AG04450 (cell line): ENCODE measurements around the gene MOBP. TPM values are rescaled to one million over a fixed set of nuclear protein-coding genes. Genes with fewer than 3 reads are reported as not detected.

Experiments
- CTCF ChIA-PET: fragments of 300-600, 350-600 bp; formaldehyde crosslinking; extraction: SDS; loops from one replicate; lab custom pipeline; 2022; ENCODE audit warnings: antibody characterized with exemption, inconsistent platforms; lab: Charles Lee
- POLR2A ChIA-PET: fragments of 350-600 bp; formaldehyde crosslinking; extraction: SDS; loops from one replicate; lab custom pipeline; 2021; ENCODE audit warnings: antibody characterized with exemption, inconsistent platforms; lab: Yijun Ruan, JAX
- DNase-seq: peaks from one replicate; pipeline ENCODE4 v3.0.0-alpha.2; 2011; ENCODE audit warnings: low read depth, low spot score
- H3K27ac ChIP-seq: one replicate; pipeline ENCODE4 v1.5.1; 2012; ENCODE audit warnings: low read depth, low read length, control low read depth
- H3K27me3 ChIP-seq: one replicate; pipeline ENCODE4 v1.6.0; 2012; ENCODE audit warnings: low read length; ENCODE audit not compliant: control insufficient read depth, insufficient read depth
- H3K4me3 ChIP-seq: 2 replicates; pipeline ENCODE4 v1.5.1; 2011; ENCODE audit warnings: mild to moderate bottlenecking, low read depth, low read length, control low read depth
- H3K9me3 ChIP-seq: 2 replicates; pipeline ENCODE4 v1.5.1; 2012; ENCODE audit warnings: low read length; ENCODE audit not compliant: control insufficient read depth, insufficient read depth
- polyA plus RNA-seq: library from polyadenylated mRNA; depleted of rRNA; stranded (reverse); fragments of >200 nt; gene quantifications from 2 replicates; pipeline ENCODE4 v1.2.3, GENCODE V29; 2011
- TF ChIP-seq, protein P1 (sequence below): IDR thresholded peaks from 2 replicates; pipeline ENCODE4 v1.5.1; 2011; ENCODE audit warnings: low read depth, low read length, control low read depth, inconsistent platforms

Gene MOBP
- polyA plus RNA-seq, 1 experiment, result not detected

DNA sequence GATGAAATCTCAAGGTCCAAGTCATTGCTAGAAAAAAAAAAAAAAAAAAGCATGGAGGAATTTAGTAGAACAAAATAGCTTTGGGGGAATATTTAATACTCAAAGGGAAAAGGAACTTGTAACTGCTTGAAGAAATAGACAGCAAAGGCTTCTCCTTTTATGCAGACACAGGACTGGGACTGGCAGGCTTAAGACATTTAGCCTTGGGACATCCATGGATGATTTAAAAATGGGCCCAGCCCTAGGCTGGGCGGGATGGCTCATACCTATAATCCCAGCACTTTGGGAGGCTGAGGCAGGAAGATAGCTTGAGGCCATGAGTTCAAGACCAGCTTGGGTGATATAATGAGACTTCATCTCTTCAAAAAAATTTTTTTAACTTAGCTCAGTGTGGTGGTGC, 41.2 kb upstream of the MOBP start:
- DNase-seq, result no peak
- TF ChIP-seq, protein P1, sequence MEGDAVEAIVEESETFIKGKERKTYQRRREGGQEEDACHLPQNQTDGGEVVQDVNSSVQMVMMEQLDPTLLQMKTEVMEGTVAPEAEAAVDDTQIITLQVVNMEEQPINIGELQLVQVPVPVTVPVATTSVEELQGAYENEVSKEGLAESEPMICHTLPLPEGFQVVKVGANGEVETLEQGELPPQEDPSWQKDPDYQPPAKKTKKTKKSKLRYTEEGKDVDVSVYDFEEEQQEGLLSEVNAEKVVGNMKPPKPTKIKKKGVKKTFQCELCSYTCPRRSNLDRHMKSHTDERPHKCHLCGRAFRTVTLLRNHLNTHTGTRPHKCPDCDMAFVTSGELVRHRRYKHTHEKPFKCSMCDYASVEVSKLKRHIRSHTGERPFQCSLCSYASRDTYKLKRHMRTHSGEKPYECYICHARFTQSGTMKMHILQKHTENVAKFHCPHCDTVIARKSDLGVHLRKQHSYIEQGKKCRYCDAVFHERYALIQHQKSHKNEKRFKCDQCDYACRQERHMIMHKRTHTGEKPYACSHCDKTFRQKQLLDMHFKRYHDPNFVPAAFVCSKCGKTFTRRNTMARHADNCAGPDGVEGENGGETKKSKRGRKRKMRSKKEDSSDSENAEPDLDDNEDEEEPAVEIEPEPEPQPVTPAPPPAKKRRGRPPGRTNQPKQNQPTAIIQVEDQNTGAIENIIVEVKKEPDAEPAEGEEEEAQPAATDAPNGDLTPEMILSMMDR, result no peak
- POLR2A ChIA-PET, result interaction anchor here (0.7 kb wide), 1 partner anchor 1601 kb away, joined by 8 read pairs; no protein-coding TSS in a partner anchor

DNA sequence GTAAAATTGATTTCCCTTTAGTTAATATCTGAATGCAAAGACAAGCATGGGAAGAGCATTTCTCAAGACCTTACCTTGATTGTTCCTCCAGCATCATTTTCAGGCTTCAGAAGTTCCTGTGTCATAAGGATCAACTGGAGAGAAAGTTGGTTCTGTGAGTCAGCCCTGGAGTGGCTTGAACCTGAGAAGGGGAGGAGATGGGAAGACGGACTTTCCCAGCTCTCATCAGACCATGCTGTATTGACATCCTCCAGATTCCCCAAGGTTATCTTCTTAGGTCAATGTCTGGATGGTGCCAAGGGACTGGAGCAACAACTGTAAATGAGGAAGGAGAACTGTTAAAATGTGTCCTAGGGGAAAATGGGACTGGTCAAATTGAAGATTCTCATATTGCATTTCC, 40.0 kb upstream of the MOBP start:
- Histone ChIP-seq H3K27ac (no peak overlapping the region), H3K4me3 (no peak overlapping the region), H3K9me3 (no peaks in the 10 kb centered on the region; the same call in 1 of the 2 replicates), H3K27me3 (no peaks in the 10 kb centered on the region)
- no peak for DNase-seq
- TF ChIP-seq, protein P1, result no peak
- POLR2A ChIA-PET, result no interaction called here
- CTCF ChIA-PET, result interaction anchor here (0.6 to 1.3 kb wide), 3 partner anchors 10 to 72 kb away, joined by 3 to 9 read pairs (median 3); no protein-coding TSS in a partner anchor

More for the DNA sequence above, 41.2 kb upstream of the MOBP start:
- Histone ChIP-seq H3K27ac (no peak overlapping the region), H3K9me3 (no peaks in the 10 kb centered on the region; the same call in 1 of the 2 replicates), H3K27me3 (no peaks in the 10 kb centered on the region), H3K4me3 (no peak overlapping the region)
- CTCF ChIA-PET, result interaction anchor here (1.3 to 1.7 kb wide), 2 partner anchors 9 to 21 kb away, joined by 4 to 9 read pairs; no protein-coding TSS in a partner anchor

DNA sequence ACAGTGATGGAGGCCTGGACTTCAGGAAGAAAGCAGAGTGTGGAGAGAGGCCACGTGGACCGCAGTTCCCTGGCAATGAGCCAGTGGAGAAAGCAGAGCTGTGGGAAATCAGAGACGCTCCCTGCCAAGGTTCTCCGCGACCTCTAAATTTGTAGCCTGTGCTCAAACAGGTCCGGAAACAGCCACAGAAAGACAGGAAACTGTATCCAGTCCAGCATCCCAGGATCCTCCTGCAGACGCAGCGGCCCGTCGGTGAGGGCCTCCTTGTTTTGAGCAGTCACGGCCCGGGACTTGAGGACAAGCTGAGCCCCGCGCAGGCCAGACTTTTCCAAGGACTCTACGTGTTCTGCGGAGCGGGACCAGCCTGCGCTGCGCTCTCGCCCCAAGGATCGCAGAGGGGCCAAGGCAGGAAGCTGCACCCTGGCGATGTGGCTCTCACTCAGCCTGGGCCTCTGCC, 38.7 kb upstream of the MOBP start:
- no peak for DNase-seq
- Histone ChIP-seq H3K27me3 (no peaks in the 10 kb centered on the region), H3K9me3 (no peaks in the 10 kb centered on the region; the same call in 1 of the 2 replicates), H3K27ac (no peak overlapping the region), H3K4me3 (no peak overlapping the region)
- POLR2A ChIA-PET, result no interaction called here
- CTCF ChIA-PET, result no interaction called here
- TF ChIP-seq, protein P1, result no peak

DNA sequence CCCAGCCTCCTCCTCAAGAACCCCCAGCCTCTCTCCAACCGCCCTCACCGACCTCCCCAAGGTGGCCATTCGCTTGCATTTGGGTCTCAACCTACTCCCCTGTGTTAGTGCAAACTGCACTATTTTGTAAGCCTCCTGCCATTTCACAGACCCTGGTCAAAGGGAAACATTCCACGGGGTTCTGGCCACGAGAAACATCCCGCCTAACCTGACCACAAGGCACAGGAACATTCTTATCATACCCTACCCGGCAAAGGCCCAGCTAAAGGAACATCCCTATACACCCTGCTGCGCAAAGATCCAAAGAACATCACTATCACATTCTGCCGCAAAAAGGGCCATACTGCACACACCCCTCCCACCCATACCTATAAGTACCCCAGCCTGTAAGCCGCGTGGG, 38.0 kb upstream of the MOBP start:
- no peak for DNase-seq
- Histone ChIP-seq H3K27me3 (no peaks in the 10 kb centered on the region), H3K9me3 (no peaks in the 10 kb centered on the region; the same call in 1 of the 2 replicates), H3K4me3 (no peak overlapping the region), H3K27ac (no peak overlapping the region)
- TF ChIP-seq, protein P1, result no peak
- CTCF ChIA-PET, result no interaction called here
- POLR2A ChIA-PET, result no interaction called here

DNA sequence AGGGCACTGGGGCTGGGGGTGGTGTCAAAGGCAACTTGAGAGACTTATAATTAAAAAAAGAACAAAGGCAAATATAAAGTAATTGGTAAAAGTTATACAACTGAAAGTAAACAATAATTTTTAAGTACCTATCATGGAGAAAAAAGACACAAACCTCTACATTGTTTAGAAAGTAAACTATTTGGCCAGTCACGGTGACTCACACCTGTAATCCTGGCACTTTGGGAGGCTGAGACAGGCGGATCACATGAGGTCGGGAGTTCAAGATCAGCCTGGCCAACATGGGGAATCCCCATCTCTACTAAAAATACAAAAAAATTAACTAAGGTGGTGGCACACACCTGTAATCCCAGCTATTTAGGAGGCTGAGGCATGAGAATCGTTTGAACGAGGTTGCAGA, 35.1 kb upstream of the MOBP start:
- ChIA-PET CTCF (interaction anchor here (2.6 kb wide), 1 partner anchor 14 kb away, joined by 15 read pairs; no protein-coding TSS in a partner anchor), POLR2A (no interaction called here)
- Histone ChIP-seq H3K9me3 (no peaks in the 10 kb centered on the region; the same call in 1 of the 2 replicates), H3K27me3 (no peaks in the 10 kb centered on the region), H3K4me3 (no peak overlapping the region), H3K27ac (no peak overlapping the region)
- no peak for DNase-seq
- TF ChIP-seq, protein P1, result no peak
